ENCODE results near the gene OSCAR. TPM values are rescaled to one million over a fixed set of nuclear protein-coding genes. Genes with fewer than 3 reads are reported as not detected.
A peak's percentile ranks its signal among the peaks of the same experiment; 100 is the strongest.

Gene OSCAR
- total RNA-seq, 1 donor from 2014 or later, result 0.79 TPM

DNA sequence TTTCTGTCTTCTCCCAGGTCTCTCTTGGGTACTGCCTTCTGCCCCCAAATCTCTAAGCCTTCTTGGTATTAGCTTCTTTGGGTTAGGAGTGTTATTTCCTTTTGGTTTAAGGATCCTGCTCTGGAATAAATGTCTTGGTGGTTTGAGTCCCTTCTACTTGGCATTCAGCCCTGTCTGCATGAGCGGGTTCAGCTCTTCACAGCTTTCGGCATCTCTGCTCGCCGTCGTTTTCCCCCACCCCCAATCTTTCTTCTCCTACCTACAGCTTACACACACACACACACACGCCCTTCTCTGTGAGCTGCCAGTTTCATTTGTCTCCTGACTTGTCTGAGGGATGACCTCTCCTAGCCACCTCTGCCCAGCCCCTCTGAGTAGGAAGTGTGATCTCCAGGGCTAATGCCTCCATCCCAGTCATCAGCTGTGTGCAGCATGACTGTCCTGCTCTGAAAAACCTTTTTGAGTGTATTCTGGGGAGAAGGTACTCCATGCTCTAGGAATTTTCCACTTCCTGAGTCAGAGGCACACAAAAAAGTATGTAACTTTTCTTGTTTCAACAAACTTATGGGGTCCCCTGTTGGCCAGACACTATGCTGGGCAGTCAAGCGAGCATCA is 41.7 kb upstream of the OSCAR start:
- no peak for FAIRE-seq
- Histone ChIP-seq H3K36me3 (ENCODE audit: control insufficient read depth, insufficient read depth, low read length) (peaks cover 45% of the 10 kb centered on the region), H3K27me3 (ENCODE audit: control insufficient read depth, insufficient read depth, low read length) (no peaks in the 10 kb centered on the region), H3K4me3 (ENCODE audit: low read depth, low read length) (no peak overlapping the region)
- DNase-seq (ENCODE audit: low read depth), result no peak
- TF ChIP-seq, protein P1, sequence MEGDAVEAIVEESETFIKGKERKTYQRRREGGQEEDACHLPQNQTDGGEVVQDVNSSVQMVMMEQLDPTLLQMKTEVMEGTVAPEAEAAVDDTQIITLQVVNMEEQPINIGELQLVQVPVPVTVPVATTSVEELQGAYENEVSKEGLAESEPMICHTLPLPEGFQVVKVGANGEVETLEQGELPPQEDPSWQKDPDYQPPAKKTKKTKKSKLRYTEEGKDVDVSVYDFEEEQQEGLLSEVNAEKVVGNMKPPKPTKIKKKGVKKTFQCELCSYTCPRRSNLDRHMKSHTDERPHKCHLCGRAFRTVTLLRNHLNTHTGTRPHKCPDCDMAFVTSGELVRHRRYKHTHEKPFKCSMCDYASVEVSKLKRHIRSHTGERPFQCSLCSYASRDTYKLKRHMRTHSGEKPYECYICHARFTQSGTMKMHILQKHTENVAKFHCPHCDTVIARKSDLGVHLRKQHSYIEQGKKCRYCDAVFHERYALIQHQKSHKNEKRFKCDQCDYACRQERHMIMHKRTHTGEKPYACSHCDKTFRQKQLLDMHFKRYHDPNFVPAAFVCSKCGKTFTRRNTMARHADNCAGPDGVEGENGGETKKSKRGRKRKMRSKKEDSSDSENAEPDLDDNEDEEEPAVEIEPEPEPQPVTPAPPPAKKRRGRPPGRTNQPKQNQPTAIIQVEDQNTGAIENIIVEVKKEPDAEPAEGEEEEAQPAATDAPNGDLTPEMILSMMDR (IDR thresholded peaks at IDR 0.05; ENCODE audit: insufficient read depth, low read length, severe bottlenecking), result no peak

DNA sequence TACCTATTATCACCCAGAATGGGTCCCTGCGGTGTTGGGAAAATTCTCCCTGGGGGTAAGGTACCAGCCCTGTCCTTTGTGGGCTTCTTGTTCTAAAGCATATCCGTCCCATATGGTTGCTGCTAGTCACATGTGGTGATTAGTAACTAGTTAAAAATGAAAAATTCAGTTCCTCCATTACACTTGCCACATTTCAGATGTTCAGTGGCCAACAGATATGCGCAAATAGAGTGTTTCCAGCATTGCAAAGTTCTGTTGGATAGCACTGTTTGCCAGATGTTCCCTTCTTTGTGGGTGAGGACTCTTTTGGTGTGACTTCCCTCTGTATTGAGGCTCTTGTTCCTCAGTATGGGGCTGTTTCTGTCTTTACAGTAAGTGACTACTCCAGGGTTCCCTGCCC is 40.8 kb upstream of the OSCAR start:
- DNase-seq (ENCODE audit: low read depth) (no peak), FAIRE-seq (no peak)
- Histone ChIP-seq H3K36me3 (ENCODE audit: control insufficient read depth, insufficient read depth, low read length) (peaks cover 37% of the 10 kb centered on the region), H3K4me3 (ENCODE audit: low read depth, low read length) (no peak overlapping the region), H3K27me3 (ENCODE audit: control insufficient read depth, insufficient read depth, low read length) (no peaks in the 10 kb centered on the region)
- TF ChIP-seq, protein P1 (IDR thresholded peaks at IDR 0.05; ENCODE audit: insufficient read depth, low read length, severe bottlenecking), result no peak

GRCh38 chr19:54138489-54139256 is 38.1 kb upstream of the OSCAR start:
- Histone ChIP-seq H3K4me3 (ENCODE audit: low read depth, low read length) (peak overlapping the region; percentile 84), H3K27me3 (ENCODE audit: control insufficient read depth, insufficient read depth, low read length) (no peaks in the 10 kb centered on the region), H3K36me3 (ENCODE audit: control insufficient read depth, insufficient read depth, low read length) (peaks cover 18% of the 10 kb centered on the region)
- TF ChIP-seq, protein P1 (IDR thresholded peaks at IDR 0.05; ENCODE audit: insufficient read depth, low read length, severe bottlenecking), result no peak
- FAIRE-seq, result no peak
- DNase-seq (ENCODE audit: low read depth), result no peak

- DNase-seq (ENCODE audit: low read depth), result no peak
- FAIRE-seq, result no peak
- Histone ChIP-seq H3K27me3 (ENCODE audit: control insufficient read depth, insufficient read depth, low read length) (no peaks in the 10 kb centered on the region), H3K4me3 (ENCODE audit: low read depth, low read length) (peak within 1 kb of the TSS; percentile 84), H3K36me3 (ENCODE audit: control insufficient read depth, insufficient read depth, low read length) (peaks cover 10% of the 10 kb centered on the region)
- TF ChIP-seq, protein P1 (IDR thresholded peaks at IDR 0.05; ENCODE audit: insufficient read depth, low read length, severe bottlenecking), result peak; percentile 32
Measured at GRCh38 chr19:54137699-54138488, 37.3 kb upstream of the OSCAR start, which contains the start of gene CNOT3. Gene CNOT3, plus strand, starts transcription at chr19:54137762. Its CDS starts 5,217 bp downstream, at chr19:54142979.

- Histone ChIP-seq H3K36me3 (ENCODE audit: control insufficient read depth, insufficient read depth, low read length) (peaks cover 5% of the 10 kb centered on the region), H3K27me3 (ENCODE audit: control insufficient read depth, insufficient read depth, low read length) (no peaks in the 10 kb centered on the region), H3K4me3 (ENCODE audit: low read depth, low read length) (peak overlapping the region; percentile 84)
- TF ChIP-seq, protein P1 (IDR thresholded peaks at IDR 0.05; ENCODE audit: insufficient read depth, low read length, severe bottlenecking), result no peak
- FAIRE-seq (peak; percentile 95), DNase-seq (ENCODE audit: low read depth) (peak; percentile 99)
Measured at GRCh38 chr19:54136864-54137698, 36.5 kb upstream of the OSCAR start.
